H1 (cell line): Measurements from ENCODE around the gene MMP20.

Experiments used
- ASH2L ChIP-seq: fragments of 200-600, 300-600 bp; sonication (generic); IDR thresholded peaks from one replicate; pipeline ENCODE4 v1.7.1; 2017; ENCODE audit warnings: low read length
- ATF2 ChIP-seq: IDR thresholded peaks from 2 replicates; pipeline ENCODE4 v1.6.1; 2012; ENCODE audit warnings: low read length, inconsistent platforms
- ATF3 ChIP-seq: IDR thresholded peaks from 2 replicates; pipeline ENCODE4 v1.6.1; 2011; ENCODE audit warnings: low read depth, mild to moderate bottlenecking, low read length; ENCODE audit not compliant: insufficient read depth
- CEBPB ChIP-seq: IDR thresholded peaks from 2 replicates; pipeline ENCODE4 v1.6.1; 2012; ENCODE audit warnings: low read depth, low read length
- CTCF ChIP-seq, 3 experiments: IDR thresholded peaks; 1 replicate in 2 of 3; 2 replicates in 1 of 3; pipeline versions ENCODE4 v1.5.1 to v1.6.1; 2011; ENCODE audit warnings: low read length in 3 of 3, mild to moderate bottlenecking in 3 of 3, inconsistent platforms in 2 of 3, low read depth in 1 of 3, moderate library complexity in 1 of 3; ENCODE audit not compliant: insufficient read depth in 1 of 3; ENCODE audit errors: control extremely low read depth in 1 of 3
- EZH2 ChIP-seq: fragments of 200-600 bp; sonication (generic); IDR thresholded peaks from 2 replicates; pipeline ENCODE4 v1.7.1; 2012; ENCODE audit warnings: low read depth, mild to moderate bottlenecking, moderate library complexity, low read length, inconsistent platforms; ENCODE audit not compliant: severe bottlenecking
- JUN ChIP-seq: IDR thresholded peaks from 2 replicates; pipeline ENCODE4 v1.6.1; 2011; ENCODE audit warnings: low read depth, mild to moderate bottlenecking, improper control_type of control experiment, low read length
- POLR2A ChIP-seq, 2 experiments: IDR thresholded peaks; 1 replicate in 1 of 2; 2 replicates in 1 of 2; pipeline ENCODE4 v1.6.1; 2011; ENCODE audit warnings: low read depth in 2 of 2, low read length in 2 of 2, mild to moderate bottlenecking in 2 of 2; ENCODE audit errors: control extremely low read depth in 1 of 2
- POLR2AphosphoS5 ChIP-seq: IDR thresholded peaks from 2 replicates; pipeline ENCODE4 v1.6.1; 2011; ENCODE audit warnings: low read depth, low read length
- RFX5 ChIP-seq: IDR thresholded peaks from 2 replicates; pipeline ENCODE4 v1.6.1; 2011; ENCODE audit warnings: low read depth, low read length, improper control_type of control experiment, borderline replicate concordance
- TAF1 ChIP-seq: IDR thresholded peaks from 2 replicates; pipeline ENCODE4 v1.6.1; 2011; ENCODE audit warnings: mild to moderate bottlenecking, low read depth, low read length
- TEAD4 ChIP-seq: IDR thresholded peaks from 2 replicates; pipeline ENCODE4 v1.6.1; 2012; ENCODE audit warnings: low read depth, low read length, inconsistent platforms, mixed read lengths

GRCh38 chr11:102577182-102577581 lies 48.0 kb downstream of the MMP20 start:
- TF ChIP-seq CEBPB (no peak), POLR2AphosphoS5 (no peak), TEAD4 (no peak), TAF1 (no peak), CTCF (IDR thresholded peaks at IDR 0.05; ENCODE audit: control extremely low read depth in 1 of 3, insufficient read depth in 1 of 3, low read depth in 1 of 3, low read length in 3 of 3) (no peak), ATF2 (no peak), RFX5 (no peak), ATF3 (no peak), POLR2A (IDR thresholded peaks at IDR 0.05; ENCODE audit: control extremely low read depth in 1 of 2, low read depth in 2 of 2, low read length in 2 of 2) (no peak), ASH2L (no peak), EZH2 (no peak), JUN (no peak)
